Measurements from ENCODE around the gene C1GALT1.

C1GALT1 gene

DNA sequence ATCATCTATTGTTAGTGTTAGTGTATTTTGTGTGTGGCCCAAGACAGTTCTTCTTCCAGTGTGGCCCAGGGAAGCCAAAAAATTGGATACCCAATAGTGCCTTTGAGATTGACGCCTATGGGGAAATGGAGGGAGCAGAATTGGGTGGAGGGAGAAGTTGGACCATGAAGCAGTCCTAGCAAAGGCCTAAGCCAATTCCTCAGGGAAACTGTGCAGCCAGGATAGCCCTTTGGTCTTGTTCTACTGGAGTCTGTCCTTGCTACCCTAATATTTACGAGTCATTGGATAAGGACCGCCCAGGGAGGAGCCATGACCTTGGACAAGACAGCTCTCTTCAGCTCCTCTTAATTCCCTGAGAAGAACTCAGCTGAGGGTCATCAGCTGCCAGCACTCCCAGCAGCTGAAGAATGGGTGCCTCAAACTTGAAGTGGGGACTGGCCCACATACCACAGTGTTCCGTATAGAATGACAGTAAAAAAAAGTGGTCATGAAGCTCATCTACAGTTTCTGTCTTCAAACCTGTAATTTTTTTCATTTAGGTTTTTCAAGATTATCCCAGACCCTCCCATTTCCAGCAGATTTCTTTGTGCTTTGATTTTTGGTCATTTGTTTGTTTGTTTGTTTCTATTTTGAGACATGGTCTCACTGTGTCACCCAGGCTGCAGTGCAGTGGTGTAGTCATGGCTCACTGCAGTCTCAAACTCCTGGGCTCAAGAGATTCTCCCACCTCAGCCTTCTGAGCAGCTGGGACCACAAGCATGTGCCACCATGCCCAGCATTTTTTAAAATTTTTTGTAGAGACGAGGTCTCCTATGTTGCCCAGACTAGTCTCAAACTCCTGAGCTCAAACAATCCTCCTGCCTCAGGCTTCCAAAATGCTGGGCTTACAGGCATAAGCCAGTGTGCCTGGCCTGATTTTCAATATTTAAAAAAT lies 81.2 kb downstream of the C1GALT1 start:
- no peak overlapping the region for H3K27ac ChIP-seq
- TF ChIP-seq, protein P1, sequence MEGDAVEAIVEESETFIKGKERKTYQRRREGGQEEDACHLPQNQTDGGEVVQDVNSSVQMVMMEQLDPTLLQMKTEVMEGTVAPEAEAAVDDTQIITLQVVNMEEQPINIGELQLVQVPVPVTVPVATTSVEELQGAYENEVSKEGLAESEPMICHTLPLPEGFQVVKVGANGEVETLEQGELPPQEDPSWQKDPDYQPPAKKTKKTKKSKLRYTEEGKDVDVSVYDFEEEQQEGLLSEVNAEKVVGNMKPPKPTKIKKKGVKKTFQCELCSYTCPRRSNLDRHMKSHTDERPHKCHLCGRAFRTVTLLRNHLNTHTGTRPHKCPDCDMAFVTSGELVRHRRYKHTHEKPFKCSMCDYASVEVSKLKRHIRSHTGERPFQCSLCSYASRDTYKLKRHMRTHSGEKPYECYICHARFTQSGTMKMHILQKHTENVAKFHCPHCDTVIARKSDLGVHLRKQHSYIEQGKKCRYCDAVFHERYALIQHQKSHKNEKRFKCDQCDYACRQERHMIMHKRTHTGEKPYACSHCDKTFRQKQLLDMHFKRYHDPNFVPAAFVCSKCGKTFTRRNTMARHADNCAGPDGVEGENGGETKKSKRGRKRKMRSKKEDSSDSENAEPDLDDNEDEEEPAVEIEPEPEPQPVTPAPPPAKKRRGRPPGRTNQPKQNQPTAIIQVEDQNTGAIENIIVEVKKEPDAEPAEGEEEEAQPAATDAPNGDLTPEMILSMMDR (conservative IDR thresholded peaks at IDR 0.05) = no peak

DNA sequence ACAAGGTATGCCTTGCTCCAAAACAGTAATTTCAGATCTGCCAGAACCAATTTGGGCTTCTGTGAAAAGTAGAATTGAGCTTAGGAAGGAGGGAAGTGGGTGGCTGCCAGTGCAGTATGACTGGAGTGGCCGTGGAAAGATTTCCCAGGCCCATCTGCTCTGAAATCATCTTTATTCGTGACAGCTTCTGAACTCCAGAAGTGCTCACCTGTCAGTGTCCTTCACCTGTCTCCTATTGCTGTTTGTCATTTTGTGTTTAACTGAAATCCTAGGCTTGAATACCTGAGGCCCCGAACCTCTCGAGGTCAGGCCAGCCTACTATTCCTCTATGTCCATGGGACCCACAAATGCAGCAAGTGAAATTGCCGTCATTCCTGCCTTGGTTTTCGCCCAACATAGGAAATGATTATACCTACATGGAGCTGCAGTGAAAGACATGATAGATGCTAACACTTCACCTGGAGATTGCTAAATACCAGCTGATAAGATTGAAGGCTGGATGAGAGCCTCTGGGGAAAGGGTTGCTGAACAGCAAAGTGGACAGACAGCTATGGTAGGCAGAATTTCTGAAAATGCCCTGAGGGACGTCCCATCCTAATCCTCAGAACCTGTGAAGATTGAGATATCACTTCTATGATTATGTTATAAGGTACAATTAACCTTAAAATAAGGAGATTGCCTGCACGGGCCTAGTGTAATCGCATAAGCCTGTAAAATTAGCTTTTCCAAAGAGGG lies 82.1 kb downstream of the C1GALT1 start:
- no peak overlapping the region for H3K27ac ChIP-seq
- TF ChIP-seq, protein P1 (conservative IDR thresholded peaks at IDR 0.05) = no peak

DNA sequence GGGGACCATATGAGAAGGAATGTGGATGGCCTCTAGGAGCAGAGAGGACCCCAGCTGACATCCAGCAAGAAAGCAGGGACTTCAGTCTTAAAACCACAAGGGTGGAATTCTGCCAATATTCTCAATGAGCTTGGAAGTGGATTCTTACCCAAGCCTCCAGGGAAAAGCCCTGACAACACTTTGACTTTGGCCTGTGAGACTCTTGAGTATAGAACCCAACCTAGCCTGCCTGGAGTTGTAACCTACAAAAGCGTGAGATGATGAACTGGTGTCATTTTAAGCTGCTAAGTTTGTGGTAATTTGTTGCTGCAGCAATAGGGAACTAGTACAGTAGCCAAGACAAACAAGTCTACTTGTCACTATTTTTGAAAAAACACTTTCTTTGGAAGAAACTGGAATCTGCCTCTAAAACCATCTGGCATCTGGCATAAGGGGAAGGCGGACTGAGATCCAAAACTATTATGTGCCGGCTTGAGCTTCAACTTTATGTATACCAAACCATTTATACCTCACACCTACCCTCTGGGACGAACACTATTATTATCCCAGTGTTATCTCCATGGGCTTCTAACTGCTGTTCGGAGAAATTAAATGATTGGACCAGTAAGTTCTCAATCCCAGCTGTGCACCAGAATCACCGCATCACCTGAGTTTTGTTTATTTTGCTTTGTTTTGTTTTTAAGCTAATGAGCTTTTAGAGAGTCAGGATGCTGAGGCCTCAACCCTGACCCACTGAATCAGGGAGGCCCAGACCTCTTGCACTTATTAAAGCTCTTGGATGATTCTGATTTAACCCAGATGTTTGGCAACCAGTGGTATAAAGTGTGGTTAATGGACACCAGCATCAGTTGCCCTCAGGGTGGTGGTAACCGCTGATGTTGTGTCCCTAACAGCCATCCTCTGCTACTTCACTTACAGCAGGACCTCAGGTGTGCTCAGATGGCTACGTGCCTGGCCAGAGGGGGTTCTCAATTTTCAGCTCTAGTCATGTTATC lies 83.0 kb downstream of the C1GALT1 start:
- TF ChIP-seq, protein P1 (conservative IDR thresholded peaks at IDR 0.05) = no peak
- H3K27ac ChIP-seq = no peak overlapping the region

DNA sequence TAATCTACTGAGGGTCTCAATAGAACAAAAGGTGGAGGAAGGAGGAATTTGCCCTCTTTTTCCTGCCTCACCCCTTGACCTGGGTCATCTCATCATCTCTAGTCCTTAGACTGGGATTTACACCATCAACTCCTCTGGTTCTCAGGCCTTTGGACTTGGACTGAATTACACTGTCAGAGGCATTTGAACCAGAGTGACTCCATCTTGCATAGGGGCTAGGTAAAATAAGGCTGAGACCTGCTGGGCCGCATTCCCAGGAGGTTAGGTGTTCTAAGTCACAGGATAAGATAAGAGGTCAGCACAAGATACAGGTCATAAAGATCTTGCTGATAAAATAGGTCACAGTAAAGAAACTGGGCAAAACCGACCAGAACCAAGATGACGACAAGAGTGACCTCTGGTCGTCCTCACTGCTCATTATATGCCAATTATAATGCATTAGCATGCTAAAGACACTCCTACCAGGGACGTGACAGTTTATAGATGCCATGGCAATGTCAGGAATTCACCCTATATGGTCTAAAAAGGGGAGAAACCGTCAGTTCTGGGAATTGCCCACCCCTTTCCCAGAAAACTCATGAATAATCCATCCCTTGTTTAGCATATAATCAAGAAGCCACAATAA lies 84.0 kb downstream of the C1GALT1 start:
- TF ChIP-seq, protein P1 (conservative IDR thresholded peaks at IDR 0.05) = no peak
- H3K27ac ChIP-seq = no peak overlapping the region

DNA sequence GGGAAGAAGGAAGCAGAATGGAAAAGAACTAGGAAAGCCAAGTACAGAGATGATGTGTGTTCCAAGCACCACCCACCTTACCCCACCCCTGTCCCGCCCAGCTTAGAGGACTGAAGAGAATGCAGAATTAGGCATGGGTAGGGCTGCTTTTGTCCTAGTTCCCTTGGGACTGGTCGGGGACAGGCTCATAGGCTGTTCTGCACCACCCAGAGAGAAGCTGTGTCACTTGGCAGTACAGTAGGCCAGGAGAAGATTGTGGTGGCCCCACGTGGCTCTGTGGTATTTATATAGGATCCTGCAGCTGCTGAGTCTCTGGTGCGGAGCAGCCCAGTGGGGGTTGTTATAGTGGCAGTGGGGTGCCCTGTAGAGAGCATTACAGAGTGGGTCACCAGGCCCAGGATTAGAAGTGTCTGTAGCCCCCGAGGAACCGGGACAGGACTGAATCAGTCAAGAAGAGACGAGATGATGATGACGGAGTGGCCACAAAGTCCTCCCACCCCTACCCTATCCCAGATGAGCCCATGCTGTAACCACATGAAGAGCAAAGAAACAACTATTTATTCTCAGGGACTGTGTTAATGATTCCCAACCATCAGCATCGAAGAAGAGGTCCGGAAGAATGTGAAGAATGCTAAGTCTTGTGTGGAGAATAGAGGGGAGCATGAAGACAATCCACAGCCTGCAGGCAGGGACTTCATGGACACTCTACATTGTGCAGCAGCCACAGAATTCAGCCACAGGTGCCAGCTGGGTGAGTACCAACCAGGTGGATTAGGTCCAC lies 88.9 kb downstream of the C1GALT1 start:
- TF ChIP-seq, protein P1 (conservative IDR thresholded peaks at IDR 0.05) = no peak
- no peak overlapping the region for H3K27ac ChIP-seq

DNA sequence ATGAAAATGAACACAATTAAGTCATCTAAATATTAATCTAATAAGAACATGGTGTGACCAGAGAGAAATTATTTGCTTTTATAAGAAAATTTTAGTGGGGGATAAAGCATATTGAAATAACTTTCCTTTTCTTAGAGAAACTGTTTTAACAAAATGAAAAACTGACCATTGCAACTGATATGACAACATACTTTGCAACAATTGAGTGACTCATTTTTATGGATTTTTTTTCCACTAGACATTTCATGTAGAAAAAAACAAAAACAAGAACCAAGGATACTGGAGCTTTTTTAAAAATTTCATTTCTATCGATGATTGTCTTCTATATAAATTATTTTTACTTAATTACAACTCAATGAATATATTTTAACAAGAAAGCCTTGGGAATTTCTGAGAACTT lies 90.0 kb downstream of the C1GALT1 start:
- TF ChIP-seq, protein P1 (conservative IDR thresholded peaks at IDR 0.05) = no peak
- no peak overlapping the region for H3K27ac ChIP-seq

All from VCaP (cell line).